ENCODE data around the gene CBLB. TPM values are rescaled to one million over a fixed set of nuclear protein-coding genes. Genes with fewer than 3 reads are reported as not detected.

The CBLB gene
- total and polyA plus RNA-seq, 9 donors, result 14.8 to 133 (median 40.5) TPM

- H3K27me3 ChIP-seq, result no peaks in the 10 kb centered on the region
- no peak for DNase-seq
- TF ChIP-seq, protein P1, sequence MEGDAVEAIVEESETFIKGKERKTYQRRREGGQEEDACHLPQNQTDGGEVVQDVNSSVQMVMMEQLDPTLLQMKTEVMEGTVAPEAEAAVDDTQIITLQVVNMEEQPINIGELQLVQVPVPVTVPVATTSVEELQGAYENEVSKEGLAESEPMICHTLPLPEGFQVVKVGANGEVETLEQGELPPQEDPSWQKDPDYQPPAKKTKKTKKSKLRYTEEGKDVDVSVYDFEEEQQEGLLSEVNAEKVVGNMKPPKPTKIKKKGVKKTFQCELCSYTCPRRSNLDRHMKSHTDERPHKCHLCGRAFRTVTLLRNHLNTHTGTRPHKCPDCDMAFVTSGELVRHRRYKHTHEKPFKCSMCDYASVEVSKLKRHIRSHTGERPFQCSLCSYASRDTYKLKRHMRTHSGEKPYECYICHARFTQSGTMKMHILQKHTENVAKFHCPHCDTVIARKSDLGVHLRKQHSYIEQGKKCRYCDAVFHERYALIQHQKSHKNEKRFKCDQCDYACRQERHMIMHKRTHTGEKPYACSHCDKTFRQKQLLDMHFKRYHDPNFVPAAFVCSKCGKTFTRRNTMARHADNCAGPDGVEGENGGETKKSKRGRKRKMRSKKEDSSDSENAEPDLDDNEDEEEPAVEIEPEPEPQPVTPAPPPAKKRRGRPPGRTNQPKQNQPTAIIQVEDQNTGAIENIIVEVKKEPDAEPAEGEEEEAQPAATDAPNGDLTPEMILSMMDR (IDR thresholded peaks at IDR 0.05), result no peak
- no peak overlapping the region for H3K27ac ChIP-seq
- intact Hi-C loops (cut with DNase I), result no loop called here
- H3K4me1 ChIP-seq (ENCODE audit: insufficient read depth), result no peaks in the 10 kb centered on the region
- no peak overlapping the region for H3K4me3 ChIP-seq
- WGBS, 3 donors, result 80 to 87% (median 83%) methylated on average over 3 of the region's 3 CpGs
- no peaks in the 10 kb centered on the region for H3K36me3 ChIP-seq
- H3K9me3 ChIP-seq, result peaks cover 0 to 5% of the 10 kb centered on the region in 2 donors
Measured at GRCh38 chr3:105767216-105767615, 101.6 kb downstream of the CBLB start.

- Histone ChIP-seq H3K4me1 (ENCODE audit: insufficient read depth) (no peaks in the 10 kb centered on the region), H3K27me3 (no peaks in the 10 kb centered on the region), H3K9me3 (peaks cover 0 to 8% of the 10 kb centered on the region in 2 donors), H3K36me3 (no peaks in the 10 kb centered on the region), H3K27ac (no peak overlapping the region), H3K4me3 (no peak overlapping the region)
- TF ChIP-seq, protein P1 (IDR thresholded peaks at IDR 0.05), result no peak
- TF ChIP-seq EP300 (IDR thresholded peaks at IDR 0.05) (no peak), POLR2A (IDR thresholded peaks at IDR 0.05) (no peak)
- no peak for DNase-seq
- intact Hi-C loops (cut with DNase I), result no loop called here
Measured at GRCh38 chr3:105765308-105765639, 103.5 kb downstream of the CBLB start.

DNA sequence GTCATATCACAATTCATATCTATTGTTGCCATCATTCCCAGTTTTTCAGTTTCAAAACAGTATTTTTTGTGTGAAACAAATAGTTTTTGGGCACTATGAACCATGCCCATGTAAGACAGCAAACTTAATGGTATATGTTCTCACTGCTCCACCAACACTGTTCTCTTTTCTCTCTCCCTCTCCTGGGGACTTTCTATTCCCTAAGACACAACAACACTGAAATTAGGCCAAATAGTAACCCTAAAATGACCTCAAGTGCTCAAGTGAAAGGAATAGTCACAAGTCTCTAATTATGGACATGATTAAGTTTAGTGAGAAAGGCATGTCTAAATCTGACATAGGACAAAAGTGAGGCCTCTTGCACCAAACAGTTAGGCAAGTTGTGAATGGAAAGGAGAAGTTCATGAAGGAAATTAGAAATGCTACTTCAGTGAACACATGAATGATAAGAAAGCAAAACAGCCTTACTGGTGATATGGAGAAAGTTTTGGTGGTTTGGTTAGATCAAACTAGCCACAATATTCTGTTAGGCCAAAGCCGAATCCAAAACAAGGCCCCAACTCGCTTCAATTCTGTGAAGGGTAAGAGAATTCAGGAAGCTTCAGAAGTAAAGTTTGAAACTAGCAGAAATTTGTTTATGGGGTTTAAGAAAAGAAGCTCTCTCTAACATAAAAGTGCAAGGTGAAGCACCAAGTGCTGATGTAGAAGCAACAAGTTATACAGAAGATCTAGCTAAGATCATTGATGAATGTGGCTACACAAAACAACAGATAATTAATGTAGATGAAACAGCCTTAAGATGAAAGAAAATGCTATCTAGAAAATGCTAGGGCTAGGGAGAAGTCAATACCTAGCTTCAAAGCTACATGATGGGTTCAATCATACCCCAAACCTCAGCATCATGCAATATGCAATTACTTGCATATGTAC, 104.2 kb downstream of the CBLB start:
- no peak for DNase-seq
- no peak for TF ChIP-seq POLR2A (IDR thresholded peaks at IDR 0.05)
- no peak for TF ChIP-seq EP300 (IDR thresholded peaks at IDR 0.05)
- TF ChIP-seq, protein P1 (IDR thresholded peaks at IDR 0.05), result no peak
- WGBS, 3 donors, result 93 to 99% (median 96%) methylated on average over 2 of the region's 2 CpGs

GRCh38 chr3:105763659-105764036, 105.2 kb downstream of the CBLB start:
- Histone ChIP-seq H3K4me3 (no peak overlapping the region), H3K9me3 (peaks cover 0 to 8% of the 10 kb centered on the region in 2 donors), H3K27me3 (no peaks in the 10 kb centered on the region), H3K4me1 (ENCODE audit: insufficient read depth) (no peaks in the 10 kb centered on the region), H3K36me3 (no peaks in the 10 kb centered on the region), H3K27ac (no peak overlapping the region)
- DNase-seq, result no peak
- intact Hi-C loops (cut with DNase I), result no loop called here
- no peak for TF ChIP-seq POLR2A (IDR thresholded peaks at IDR 0.05)
- TF ChIP-seq EP300 (IDR thresholded peaks at IDR 0.05), result no peak
- TF ChIP-seq, protein P1 (IDR thresholded peaks at IDR 0.05), result no peak

More for the DNA sequence above, 104.2 kb downstream of the CBLB start:
- intact Hi-C loops (cut with DNase I), result no loop called here
- Histone ChIP-seq H3K4me3 (no peak overlapping the region), H3K9me3 (peaks cover 0 to 8% of the 10 kb centered on the region in 2 donors), H3K27me3 (no peaks in the 10 kb centered on the region), H3K36me3 (no peaks in the 10 kb centered on the region), H3K4me1 (ENCODE audit: insufficient read depth) (no peaks in the 10 kb centered on the region), H3K27ac (no peak overlapping the region)

Data from ovary (tissue), 9 donors.